ENCODE measurements around the gene PRDM10.

PRDM10 gene

DNA sequence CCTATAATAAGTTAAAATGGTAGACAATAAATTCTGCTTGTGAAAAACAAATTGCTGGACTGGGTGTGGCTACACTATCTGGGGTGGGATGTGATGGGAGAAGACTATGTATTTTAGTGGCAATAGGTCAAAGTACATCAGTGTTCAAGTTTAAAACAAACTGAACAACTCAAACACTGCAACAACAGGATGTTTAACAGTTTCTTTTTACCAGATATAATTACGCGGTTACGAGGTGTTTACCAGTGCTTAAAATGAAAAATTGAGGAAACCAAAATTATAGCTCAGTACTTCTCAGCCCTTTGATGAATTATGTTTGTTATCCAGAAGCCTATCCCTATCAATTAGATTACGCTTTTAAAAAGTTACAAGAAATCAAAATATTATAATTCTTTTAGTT is 3.2 kb downstream of the PRDM10 start:
- no peak overlapping the region for H3K4me3 ChIP-seq (ENCODE audit: low read length)
- no peak for TF ChIP-seq ZNF274 (IDR thresholded peaks at IDR 0.05; ENCODE audit: low read depth, low read length)

DNA sequence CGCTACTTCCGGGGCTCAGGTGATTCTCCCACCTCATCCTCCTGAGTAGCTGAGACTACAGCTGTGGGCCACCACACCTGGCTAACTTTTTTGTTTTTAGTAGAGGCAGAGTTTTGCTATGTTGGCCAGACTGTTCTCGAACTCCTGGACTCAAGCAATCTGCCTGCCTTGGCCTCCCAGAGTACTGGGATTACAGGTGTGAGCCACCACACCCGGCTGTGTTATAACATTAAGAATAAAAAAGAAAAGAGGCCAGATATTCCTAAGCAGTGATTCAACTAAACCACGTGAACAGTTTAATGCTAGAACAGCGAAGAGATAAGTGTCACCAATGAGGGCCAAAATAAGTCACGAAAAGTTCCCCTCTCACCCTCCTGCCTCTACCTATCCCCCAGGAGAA is 3.7 kb downstream of the PRDM10 start:
- no peak for TF ChIP-seq ZNF274 (IDR thresholded peaks at IDR 0.05; ENCODE audit: low read depth, low read length)
- H3K4me3 ChIP-seq (ENCODE audit: low read length): no peak overlapping the region

- TF ChIP-seq ZNF274 (IDR thresholded peaks at IDR 0.05; ENCODE audit: low read depth, low read length): no peak
- no peak overlapping the region for H3K4me3 ChIP-seq (ENCODE audit: low read length)
These were observed 4.5 kb downstream of the PRDM10 start for GRCh38 chr11:129998107-129998506.

DNA sequence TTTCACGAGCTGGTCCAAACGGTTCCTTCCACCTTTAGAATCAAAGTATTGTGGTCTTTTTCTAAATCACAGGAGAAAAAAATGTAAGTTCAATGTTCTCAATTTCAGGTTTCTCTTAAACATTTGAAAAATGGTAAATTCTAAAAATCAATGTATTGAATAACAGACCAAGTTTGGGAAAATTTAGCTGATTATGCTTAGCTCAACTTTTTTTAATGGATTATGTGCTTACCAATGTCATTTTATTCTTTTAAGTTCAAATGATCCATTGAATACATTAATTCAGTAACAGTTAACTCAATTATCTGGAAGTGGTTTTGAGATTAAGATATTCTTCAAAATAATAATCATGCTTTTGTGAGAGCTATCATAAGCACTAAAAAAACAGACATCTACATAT is 5.1 kb downstream of the PRDM10 start:
- no peak for TF ChIP-seq ZNF274 (IDR thresholded peaks at IDR 0.05; ENCODE audit: low read depth, low read length)
- H3K4me3 ChIP-seq (ENCODE audit: low read length): no peak overlapping the region

DNA sequence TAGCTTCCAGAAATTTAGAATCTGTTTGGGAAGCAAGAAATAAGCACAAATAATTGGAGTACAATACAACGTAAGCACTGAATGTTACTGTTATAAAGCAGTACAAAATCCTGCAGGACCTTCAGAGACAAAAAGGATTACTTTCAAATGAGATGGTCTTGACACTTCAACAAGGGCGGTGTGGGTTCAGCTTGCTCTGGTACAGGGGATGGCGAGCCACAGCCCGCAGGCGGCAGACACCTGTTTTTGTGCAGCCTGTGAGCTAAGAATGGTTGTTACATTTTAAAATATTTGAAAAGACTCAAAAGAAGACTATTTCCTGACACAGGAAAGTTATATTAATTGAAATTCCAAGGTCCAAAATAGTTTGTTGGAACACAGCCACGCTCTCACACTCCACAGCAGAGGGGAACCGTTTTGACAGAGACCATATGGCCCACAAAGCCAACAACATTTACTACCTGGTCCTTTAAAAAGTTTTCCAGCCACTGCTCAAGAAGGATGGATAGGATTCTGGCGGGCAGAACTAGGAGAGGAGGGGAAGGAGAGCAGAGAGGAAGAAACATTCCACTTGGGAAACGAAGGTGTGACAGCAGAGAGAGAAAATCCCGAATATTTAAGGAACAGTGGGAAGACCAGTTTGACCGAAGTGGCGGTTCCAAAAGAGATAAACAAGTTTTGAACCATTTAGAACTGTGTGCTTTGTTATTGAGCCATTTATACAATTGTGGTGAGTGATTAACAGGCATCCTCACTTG is 6.3 kb downstream of the PRDM10 start:
- no peak for TF ChIP-seq ZNF274 (IDR thresholded peaks at IDR 0.05; ENCODE audit: low read depth, low read length)
- no peak overlapping the region for H3K4me3 ChIP-seq (ENCODE audit: low read length)

DNA sequence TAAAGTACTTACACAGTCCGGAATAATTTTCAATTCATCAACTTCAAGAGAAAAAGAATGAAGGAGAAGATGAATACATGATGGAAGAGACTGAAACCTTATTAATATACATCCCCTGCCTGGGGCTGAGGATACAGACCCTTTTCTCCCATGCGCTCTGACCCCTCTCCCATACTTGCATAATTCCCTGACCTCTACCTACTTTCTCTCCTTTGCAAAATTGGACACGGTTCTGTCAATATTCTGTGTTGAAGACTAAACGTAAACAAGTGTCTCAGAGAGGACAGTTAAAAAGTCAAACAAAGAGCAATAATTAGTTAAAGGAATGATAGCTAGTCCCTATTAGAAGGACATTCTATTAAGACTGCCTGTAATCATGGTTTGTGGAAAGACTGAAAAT is 7.5 kb downstream of the PRDM10 start:
- H3K4me3 ChIP-seq (ENCODE audit: low read length): no peak overlapping the region
- TF ChIP-seq ZNF274 (IDR thresholded peaks at IDR 0.05; ENCODE audit: low read depth, low read length): no peak

DNA sequence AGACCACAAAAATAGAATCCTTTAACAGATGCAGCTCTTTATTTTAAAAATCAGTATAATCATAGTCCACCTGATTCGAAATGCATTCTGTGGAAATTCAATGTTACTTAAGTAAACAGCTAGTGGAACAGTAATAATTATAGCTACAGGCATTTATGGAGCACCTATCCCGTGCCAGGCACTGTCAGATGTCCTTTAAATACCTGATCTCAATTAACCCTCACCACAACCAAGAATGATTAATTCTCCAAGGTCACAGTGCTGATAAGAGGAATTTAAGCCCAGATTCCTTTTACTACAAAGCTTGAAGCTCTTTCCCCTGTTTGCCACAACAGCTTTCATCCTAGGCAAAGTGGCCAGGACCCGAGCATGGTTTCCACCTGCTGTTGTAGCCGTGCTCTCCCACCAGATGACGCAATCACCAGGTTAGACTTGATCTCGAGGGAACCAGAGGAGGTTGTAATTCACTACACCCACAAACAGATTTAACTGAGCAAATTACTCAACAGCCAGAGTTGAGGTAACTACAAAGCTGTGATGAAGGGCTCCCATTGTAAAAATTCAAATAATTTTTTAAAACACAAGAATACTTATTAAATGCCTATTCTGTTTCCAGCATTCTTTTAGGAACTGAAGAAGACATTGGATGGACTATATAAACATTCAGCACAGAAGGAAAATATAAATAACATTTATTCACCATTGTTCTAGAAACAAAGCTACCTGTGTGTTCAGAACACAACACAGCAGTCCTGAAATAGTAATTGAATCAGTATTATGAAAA is 10.3 kb downstream of the PRDM10 start:
- TF ChIP-seq ZNF274 (IDR thresholded peaks at IDR 0.05; ENCODE audit: low read depth, low read length): no peak
- no peak overlapping the region for H3K4me3 ChIP-seq (ENCODE audit: low read length)

- no peak for TF ChIP-seq ZNF274 (IDR thresholded peaks at IDR 0.05; ENCODE audit: low read depth, low read length)
- no peak overlapping the region for H3K4me3 ChIP-seq (ENCODE audit: low read length)
These were observed 13.4 kb downstream of the PRDM10 start for GRCh38 chr11:129989149-129989813.

DNA sequence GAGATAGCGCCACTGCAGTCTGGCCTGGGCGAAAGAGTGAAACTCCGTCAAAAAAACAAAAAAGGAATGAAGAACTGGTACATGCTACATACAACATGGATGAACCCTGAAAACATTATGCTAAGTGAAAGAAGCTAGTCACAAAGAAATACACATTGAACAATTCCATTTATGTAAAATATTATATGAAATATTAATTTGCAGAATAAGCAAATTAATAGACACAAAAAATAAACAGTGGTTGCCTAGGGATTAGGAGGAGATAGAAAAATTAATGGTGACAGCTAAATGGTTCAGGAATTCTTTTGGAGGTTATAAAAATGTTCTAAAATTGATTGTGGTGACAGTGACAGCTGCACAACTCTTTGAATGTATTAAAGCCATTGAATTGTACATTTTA is 14.7 kb downstream of the PRDM10 start:
- no peak overlapping the region for H3K4me3 ChIP-seq (ENCODE audit: low read length)
- no peak for TF ChIP-seq ZNF274 (IDR thresholded peaks at IDR 0.05; ENCODE audit: low read depth, low read length)

- no peak overlapping the region for H3K4me3 ChIP-seq (ENCODE audit: low read length)
- TF ChIP-seq ZNF274 (IDR thresholded peaks at IDR 0.05; ENCODE audit: low read depth, low read length): no peak
These were observed 16.8 kb downstream of the PRDM10 start for GRCh38 chr11:129985823-129986222.

- TF ChIP-seq ZNF274 (IDR thresholded peaks at IDR 0.05; ENCODE audit: low read depth, low read length): no peak
- no peak overlapping the region for H3K4me3 ChIP-seq (ENCODE audit: low read length)
These were observed 22.5 kb downstream of the PRDM10 start for GRCh38 chr11:129980086-129980485.

DNA sequence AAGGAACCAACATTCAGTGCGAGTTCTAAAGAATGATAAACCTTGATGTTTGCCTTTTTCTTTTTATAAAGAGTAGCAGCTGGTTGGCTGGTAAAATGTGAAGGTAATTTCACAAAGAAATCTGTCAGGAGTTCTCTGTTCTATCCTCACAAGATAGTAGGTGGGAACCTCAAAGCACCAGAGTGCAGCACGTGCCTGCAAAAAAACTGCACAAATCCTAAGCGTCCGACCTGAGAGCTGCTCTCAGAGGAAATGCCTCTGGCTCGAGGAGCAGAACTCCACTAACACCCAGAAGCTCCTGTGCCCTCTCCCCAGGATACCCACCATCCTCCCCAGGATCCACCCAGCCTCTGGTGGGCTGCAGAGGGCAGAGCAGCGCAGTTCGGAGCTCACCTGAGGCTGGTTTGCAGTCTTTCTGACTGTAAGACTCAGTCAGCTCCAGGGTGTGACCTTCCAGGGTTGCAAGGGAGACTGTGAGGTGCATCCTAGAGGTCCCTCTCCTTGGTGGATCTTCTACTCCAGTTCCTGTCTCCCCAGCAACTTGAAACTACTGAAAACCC is 23.5 kb downstream of the PRDM10 start:
- no peak for TF ChIP-seq ZNF274 (IDR thresholded peaks at IDR 0.05; ENCODE audit: low read depth, low read length)
- no peak overlapping the region for H3K4me3 ChIP-seq (ENCODE audit: low read length)

DNA sequence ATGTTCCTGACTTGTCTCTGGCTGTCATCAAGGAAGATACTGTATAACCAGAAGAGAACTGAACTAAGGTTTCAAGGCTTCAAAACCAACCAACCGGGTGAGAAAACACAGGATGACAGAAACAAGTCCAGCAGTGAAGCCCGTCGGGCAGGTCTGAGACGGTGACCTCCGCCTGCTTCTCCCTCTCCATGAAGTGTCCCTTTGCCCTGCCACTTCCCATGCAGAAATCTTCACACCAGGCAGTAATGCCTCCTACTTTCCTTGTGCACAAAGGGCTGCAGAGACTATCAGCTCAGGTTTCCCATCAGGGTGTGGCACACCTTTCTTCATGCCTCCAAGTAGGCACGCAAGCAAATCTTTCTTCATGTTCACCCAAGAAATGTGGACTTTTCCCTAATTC is 24.2 kb downstream of the PRDM10 start:
- TF ChIP-seq ZNF274 (IDR thresholded peaks at IDR 0.05; ENCODE audit: low read depth, low read length): no peak

DNA sequence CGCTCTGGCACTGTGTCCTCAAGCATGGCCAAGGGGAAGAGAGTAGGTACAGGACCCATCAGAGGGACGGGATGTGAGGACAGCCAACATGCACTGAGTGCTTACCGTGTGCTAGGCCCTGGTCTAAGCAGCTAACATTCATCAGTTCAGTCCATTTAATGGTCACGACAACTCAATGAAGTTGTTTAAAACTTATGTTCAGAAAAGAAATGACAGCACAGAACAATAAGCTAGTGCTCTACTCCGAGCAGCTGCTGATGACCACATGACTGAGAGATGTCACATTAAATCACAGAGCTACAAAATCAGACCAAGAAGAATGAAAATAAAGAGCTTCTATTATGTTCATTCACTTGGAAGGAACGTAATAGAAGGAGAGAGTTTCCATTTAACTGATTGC is 26.3 kb downstream of the PRDM10 start:
- no peak overlapping the region for H3K4me3 ChIP-seq (ENCODE audit: low read length)
- TF ChIP-seq ZNF274 (IDR thresholded peaks at IDR 0.05; ENCODE audit: low read depth, low read length): no peak

More for the DNA sequence above, 24.2 kb downstream of the PRDM10 start:
- no peak overlapping the region for H3K4me3 ChIP-seq (ENCODE audit: low read length)
